Dermis microvascular lymphatic vessel endothelial cell (primary cell): ENCODE data around the gene TTC39B. TPM values are rescaled to one million over a fixed set of nuclear protein-coding genes. Genes with fewer than 3 reads are reported as not detected.

Experiments used
- DNase-seq, 2 donors: peaks; one replicate each; pipeline versions ENCODE4 v3.0.0 to v3.0.0-alpha.2; 2010; ENCODE audit warnings: low read depth in 2 of 2
- total RNA-seq: library from RNA; depleted of rRNA; stranded (reverse); fragments of >200 nt; gene quantifications from 2 replicates; pipeline ENCODE4 v1.2.1, GENCODE V29; 2014

The TTC39B gene
- total RNA-seq, 1 donor from 2014 or later = 1.3 TPM

DNA sequence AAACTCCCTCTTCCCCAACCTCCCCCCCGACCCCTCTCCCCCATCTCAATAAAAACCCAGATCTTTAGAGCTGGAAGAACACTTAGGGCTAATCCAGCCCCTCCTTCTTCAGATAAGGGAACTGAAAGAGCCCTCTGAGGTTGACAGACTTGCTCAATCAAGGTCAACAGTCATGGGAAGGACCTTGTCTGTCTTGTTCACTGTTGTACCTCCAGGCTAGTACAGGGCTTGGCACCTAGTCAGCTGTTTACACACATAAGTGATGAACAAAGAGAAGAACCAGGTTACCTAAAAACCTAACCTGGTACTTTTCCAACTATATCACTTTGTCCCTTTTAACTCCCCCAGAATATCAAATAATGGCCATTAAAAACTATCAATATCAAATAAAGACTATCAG, 2.4 kb downstream of the TTC39B start:
- no peak for DNase-seq

DNA sequence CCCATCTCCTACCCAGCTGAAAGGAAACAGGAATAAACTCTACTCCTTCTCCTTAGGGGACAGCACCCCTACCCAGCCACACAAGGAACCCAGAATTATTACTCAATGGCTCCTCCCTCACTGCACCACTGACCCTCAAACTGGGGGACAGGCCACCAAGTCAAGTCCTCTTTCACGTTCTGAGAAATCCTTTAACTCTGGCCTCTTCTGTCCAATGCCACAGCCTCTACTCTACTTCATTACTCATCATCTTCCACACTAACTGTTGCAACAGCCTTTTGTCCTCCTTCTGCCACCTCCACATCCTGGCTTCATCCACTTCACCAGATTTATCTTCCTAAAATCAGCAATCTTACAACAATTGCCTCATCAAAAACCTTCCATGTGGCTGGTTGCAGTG, 6.8 kb downstream of the TTC39B start:
- no peak for DNase-seq

DNA sequence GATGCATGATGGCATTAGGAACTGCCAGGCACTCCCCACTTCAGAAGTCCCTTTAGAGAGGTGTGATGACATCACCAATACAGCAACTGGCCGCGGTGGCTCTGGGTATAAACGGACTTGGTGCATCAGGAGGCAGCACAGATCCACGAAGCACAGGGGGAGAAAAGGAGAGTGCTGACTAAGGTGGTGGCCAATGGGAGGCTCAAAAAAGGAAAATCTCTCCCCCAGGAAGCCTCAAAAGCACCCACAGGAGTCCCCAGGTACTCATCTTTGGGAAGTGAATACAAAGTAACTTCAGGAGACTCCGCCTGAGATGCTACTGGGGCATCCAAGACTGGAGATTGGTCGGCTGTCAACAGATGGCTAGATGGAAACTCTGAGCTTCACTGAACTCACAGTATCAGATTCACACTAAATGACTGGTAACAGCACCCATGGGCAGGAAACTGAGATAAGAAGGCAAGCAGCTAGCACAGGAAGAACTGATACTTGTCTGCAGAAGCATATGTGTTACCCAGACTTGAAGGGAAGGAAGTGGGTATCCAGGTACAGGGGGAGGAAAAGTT, 7.6 kb downstream of the TTC39B start:
- no peak for DNase-seq

DNA sequence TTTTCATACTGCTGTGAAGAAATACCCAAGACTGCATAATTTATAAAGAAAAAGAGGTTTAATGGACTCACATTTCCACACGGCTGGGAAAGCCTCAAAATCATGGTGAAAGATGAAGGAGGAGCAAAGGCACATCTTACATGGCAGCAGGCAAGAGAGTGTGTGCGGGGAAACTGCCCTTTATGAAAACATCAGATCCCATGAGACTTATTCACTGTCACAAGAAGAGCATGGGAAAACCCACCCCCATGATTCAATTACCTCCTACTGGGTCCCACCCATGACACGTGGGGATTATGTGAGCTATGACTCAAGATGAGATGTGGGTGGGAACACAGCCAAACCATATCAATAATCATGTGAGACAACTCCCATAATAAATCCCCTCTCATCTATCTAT, 8.7 kb downstream of the TTC39B start:
- no peak for DNase-seq

DNA sequence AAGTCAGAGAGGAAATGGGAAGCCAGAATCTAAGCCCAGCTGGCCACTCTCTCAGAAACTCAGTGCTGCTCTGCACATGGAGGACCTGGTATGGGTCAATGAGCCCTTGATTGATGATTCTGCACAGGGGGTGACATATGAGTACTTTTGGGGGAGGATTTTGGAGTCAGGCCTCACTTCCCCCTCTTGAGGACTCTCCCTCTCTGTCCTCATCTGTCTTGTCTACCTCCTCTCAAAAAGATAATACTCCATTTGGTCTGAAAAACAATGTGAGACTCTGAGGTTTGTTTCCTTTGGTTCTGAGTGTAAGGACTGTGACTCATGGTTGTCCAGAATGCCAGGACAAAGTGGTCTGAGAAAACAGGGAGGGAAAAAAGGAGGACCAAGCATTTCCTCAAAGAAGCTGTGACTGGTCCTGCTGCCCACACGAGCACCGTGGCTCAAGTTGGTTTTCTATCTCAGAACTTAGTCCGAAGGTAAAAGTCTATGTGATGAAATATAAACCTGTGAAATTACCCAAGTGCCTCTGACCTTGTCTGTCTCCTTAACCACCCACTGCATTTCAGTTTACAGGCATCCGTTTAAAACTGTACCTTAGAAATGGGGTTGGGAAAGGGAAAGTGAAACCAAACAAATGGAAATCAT, 11.1 kb downstream of the TTC39B start:
- DNase-seq = peak in 1 of 2 donors; percentile 63

DNA sequence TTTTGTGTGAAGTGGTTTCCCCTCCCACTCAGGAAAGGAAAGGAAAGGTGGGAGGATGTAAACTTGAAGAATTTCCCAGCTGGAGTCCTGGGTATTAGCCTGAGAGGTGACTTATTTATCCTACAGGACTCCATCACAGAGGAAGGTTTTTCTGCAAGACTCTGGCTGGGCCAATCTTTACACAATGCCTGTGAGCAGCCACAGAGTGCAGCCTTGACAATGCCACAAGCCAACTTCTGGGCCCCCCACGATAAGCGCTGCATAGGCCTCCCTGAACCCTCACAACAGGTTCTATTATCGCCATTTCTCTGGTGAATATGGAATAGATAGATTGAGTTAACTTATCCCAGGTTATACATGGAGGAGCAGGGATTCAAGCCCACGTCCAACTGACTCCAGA, 12.4 kb downstream of the TTC39B start:
- DNase-seq = no peak

DNA sequence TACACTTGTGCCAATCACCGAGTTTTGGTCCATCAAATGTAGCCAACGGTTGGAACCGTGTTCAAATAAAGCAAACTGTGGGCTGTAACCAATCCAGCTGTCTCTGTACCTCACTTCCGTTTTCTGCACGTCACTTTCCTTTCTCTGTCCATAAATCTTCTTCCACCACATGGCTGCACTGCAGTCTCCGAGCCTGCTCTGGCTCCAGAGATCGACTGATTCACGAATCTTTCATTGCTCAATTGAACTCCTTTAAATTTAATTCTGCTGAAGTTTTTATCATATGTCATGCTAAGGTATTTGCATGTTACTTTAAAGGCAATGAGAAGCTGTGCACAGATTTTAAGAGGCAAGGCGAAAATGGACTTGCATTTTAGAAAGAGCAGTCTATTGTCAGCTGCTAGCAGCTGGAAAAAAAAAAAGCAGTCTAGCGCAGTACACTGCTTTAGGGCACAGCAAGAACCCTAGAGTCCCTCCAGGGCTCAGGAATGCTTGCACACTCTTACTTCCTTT, 13.2 kb downstream of the TTC39B start:
- no peak for DNase-seq

DNA sequence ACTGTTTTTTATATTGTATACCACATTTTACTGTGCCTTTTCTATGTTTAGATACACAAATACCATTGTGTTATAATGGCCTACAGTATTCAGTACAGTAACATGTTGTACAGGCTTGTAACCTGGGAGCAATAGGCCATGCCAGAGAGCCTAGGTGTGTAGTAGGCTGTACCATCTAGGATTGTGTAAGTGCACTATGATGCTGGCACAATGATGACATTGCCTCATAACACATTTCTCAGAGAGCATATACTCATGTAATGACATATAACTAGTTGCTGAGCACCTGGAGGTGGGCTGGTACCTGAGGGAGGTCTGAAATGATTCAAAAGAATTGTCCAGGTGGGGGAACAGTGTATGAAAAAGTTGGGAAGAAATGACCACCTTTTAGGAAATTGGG, 13.9 kb downstream of the TTC39B start:
- DNase-seq = no peak

DNA sequence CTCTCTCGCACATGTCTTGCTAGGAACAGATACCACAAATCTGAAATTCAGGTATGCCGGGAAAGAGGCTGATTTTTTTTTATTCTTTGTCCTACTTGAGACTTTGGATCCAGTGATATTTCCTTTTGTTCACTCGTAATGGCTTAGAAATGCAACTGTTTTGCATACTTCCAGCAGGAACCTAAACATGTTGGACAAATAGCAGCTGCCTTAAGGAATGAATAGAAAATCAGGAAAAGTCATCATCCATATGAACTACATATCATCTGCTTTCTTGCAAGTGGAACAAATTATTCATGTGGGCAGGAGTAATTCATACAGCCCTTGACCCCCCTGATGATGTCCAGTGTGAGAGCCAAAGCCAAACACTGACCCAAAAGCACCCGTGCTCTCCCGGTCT, 17.4 kb downstream of the TTC39B start:
- DNase-seq = no peak

DNA sequence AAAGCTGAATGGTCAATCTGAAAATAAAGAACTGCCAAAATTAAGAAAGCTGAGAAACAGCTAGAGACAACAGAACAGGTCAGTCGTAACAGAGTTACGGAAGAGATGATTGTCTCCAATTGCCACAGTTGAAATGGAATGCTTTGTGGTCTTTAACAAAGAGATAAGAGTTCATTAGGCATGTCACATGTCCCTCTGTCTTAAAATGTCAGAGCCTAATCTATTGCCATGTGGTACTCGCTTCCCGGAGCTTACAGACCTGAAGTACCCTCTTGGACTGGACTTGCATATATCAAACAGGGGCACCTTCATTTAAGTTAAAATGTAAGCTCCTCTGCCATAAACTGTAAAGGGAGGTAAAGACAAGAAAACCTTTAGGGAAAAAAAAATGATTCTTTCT, 19.7 kb downstream of the TTC39B start:
- DNase-seq = no peak

DNA sequence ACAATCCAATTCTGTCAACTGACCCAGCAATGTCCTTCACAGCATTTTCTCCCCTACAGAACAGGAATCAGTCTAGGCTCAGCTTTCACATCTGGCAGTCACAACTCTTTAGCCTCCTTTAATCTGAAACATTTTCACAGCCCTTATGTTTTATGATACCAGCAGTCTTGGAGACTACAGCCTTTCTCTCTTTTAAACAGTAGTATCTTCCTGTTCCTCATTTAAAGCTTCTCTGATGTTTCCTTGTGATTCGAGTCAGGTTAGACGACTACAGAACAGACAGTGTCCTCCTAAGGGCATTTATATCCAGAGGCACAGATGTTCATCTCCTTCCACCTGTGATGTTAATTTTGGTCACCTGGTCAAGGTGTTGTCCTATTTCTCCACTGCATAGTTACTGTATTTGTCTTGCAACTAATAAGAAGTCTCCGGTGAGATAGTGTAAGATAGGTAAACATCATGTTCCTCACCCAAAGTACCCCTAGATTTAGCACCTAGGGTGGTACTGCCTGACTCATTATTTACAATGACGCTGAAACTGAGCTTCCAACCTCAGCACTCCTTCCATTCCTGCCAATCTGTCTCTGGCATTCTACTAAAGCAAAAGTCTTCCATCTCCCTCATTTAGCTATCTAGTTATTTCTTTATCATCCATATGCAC, 20.7 kb downstream of the TTC39B start:
- no peak for DNase-seq

DNA sequence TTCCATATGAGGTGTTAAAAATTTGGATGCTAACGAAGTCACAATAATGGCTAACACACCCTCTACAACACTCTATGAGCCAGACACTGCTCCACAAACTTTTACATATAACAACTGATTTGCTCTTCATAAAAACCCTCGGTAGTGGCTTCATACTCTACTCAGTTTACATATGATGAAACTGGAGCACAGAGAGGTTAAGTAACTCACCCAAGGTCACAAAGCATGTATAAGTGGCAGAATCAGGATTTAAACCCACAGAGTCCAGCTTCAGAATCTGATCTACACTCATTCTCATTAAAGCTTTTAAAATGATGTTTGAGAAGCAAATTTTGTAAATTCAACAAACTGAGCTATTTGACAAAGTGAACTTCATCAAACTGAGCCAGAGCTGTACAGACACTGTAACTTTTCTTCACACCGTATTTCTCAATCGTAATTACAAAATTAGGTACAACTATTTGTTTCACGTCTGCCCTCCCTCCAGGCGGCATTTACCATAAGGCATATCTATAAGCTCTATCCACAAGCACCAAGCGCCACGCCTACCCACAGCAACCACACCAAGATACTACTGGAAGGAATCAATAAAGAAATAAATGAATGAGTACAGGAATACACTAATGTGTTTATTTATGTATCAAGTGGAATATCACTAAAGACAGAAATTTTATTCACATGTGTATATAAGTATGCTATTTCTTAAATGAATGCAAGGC, 24.3 kb downstream of the TTC39B start:
- DNase-seq = no peak

DNA sequence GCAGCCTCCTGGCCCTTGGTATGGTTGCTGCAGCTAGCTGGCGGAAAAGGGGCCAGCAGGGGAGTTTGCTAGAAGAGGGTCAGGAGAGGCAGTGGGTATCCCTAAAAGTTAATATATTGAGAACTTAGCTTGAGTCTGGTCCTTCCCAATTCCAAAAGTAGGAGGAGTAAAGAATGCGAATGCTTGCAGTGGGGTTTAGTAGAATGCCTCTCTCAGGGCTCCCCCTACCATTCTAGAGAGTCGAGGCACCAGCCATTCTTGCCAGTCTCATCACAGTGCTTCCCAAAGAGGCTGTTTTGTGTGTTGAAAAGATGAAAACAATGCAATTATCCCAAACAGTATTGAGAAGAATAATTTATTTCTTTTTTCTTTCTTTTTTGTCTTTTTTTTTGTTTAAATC, 26.4 kb downstream of the TTC39B start:
- no peak for DNase-seq

DNA sequence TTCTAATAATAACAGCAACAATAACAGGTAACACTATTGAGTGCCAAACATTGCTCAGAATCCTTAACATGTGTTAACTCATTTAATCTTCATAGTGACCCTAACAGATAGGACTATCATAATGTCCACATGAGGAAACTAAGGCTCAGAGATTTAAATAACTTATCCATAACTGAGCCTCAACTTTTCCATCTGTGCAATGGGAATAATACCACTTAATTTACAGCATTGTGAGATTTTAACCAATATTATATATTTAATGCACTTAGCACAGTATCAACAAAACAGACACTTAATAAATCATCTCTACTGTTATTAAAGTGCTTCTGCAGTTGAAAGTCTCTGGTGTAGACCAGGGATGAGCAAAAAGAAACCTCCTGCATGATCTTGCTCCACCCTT, 28.2 kb downstream of the TTC39B start:
- no peak for DNase-seq

DNA sequence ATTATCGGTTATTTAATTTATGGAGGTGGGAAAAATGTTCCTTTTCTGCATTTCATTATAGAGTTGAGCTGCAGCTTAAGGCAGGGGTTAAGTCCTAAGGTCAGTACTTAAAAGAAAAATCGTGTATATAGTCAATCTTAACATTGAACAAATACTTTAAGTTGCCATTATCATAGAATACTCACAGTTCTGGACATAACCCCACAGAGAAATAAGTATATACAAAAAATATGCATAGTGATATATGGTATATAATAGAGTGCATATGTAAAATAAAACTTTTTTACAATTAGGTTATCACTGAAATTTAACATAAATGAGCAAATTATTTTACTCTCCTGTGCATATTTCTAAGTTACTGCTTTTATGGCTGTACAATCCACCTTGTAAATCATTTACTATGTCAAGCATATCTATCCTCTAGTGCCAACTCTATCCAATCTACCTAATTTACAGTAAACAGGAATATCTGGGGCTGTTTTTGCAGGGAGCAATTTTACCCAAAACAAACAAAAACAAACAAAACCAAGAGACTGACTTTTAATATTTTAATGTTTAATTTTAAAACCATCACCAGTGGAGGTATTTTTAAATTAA, 28.8 kb downstream of the TTC39B start:
- DNase-seq = no peak

DNA sequence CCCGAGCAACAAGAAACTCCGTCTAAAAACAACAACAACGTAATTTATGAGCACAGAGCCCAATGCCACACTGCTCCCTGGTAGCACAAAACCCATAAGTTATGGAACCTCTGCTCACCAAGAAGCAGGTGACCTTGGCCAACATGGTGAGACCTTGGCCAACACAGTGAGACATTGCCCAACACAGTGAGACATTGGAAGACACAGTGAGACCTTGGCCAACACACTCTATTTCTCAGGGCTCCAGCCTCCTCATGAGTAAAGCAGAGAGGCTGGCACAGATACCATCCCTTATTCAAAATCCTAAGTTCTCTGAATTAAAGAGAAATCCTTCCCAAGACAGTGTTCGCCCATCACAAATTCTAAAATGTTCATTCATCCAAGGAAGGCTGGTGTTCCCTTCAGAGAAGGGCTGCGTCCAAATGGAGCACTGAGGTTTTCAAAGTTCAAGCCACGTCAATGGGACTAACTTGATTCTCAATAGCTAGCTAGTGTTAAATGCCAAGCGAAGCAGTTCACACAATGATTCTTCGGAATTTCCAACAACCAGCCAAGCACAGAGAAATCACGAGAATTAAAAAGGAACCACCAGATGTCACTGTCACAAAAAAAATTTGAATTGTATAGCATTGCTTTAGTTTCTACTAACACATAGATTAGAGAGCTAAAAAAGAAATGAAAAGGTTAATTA, 29.5 kb downstream of the TTC39B start:
- DNase-seq = peak; percentile 27 to 36

DNA sequence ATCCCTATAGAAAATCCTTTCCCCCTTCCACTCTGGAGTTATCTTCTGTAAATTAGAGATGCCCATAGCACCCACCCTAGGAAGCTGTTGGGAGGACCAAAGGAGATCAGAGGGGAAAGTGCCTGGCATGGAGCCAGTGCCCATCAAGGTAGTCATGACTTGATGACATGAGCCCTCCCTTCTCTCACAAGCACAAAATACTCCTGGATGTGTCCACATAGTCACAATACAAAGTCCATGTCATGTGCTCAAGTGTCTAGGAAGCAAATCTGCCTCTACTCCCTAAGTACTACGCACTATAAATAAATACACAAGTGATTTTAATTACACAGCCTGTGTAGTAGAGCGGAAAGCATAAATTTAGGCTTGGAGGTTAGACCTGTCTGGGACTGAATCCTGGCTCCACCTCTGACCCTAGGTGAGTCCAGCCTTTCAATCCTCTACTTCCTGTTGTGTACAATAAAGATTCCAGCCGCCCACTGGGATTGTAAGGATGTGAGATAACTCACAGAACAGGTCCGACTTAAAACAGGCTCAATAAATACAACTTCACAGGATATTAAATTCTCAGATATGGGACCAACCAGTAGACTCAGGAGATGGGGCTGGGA, 30.6 kb downstream of the TTC39B start:
- DNase-seq = no peak

DNA sequence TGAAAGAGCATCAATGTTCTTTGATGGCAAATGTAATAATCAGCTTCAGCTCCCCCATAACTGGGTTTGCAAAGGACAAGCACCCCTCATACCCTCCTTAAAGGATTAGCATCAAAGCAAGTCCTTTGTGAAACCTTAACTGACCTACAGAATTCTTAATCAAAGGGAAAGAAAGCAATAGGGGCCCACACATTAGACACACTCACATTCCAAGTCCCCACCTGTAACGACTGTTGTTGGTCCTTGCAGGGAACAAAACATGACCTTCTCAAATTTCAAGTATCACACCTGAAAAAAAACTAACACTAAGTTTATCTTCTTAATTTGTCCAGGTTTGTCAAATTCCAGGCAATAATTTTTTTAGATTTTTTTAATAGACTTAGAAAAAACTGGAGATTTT, 32.6 kb downstream of the TTC39B start:
- DNase-seq = no peak

DNA sequence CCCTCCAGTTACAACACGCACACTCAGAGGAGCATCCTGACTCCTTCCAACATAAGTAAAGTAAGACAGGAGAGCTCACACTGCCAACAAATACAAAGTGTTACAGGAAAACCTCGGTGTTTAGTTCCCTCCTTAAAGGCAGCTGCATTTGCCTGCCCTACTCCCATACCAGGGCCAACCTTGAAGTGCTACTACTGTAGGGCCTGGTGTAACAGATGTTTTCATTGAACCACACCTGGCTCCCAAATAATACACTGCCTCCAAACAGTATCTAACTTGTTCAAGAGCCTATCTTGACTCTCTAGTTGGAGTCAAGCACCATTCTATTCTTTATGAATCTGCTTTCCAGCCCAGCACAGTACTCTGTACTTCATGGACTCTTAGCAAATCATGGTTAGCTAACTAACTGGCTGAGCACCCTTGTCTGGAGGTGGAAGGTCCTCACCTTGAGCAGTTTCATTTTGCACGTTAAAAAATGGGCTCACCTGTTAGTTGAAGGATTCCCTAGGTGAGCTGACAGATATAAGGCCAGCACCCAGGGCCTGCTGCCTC, 34.6 kb downstream of the TTC39B start:
- DNase-seq = no peak

DNA sequence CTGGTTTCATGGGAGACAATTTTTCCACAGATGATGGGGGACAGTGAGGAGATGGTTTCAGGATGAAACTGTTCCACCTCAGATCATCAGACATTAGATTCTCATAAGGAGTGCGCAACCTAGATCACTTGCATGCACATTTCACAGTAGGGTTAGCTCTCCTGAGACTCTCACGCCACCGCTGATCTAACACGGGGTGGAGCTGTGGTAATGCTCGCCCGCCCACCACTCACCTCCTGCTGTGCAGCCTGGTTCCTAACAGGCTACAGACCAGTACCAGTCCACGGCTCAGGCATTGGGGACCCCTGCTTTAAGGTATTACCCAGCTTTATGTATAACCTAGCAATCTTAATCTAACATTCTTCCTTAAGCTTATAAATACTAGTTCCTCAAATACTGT, 35.6 kb downstream of the TTC39B start:
- DNase-seq = no peak

DNA sequence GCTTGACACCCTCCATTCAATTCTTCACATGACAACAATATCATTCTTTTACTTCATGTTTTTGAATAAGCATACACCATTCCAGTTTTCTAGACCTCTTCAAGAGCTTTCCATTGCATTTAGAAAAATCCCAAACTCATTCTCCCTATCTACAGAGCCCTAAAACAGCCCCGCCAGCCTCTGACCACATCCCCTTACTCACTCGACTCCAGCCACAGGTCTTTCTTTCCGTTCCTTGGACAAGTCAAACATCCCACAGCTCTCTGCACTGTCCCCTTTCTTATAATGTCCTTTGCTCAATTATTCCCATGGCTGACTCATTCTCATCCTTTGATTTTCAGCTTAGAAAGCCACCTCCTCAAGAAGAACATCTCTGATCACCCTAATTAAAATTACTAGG, 38.2 kb downstream of the TTC39B start:
- DNase-seq = no peak
